Upper lobe of right lung (tissue), 1 donor: ENCODE data around the gene ABHD11. TPM values are rescaled to one million over a fixed set of nuclear protein-coding genes. Genes with fewer than 3 reads are reported as not detected.
A peak's percentile ranks its signal among the peaks of the same experiment; 100 is the strongest.

ENCODE experiments used
- ATAC-seq: fragments of 200-7000 bp; cut with Tn5 transposase; one replicate; pipeline ENCODE4 v1.9.1; 2020; ENCODE audit warnings: mild to moderate bottlenecking, moderate library complexity
- DNase-seq: peaks from one replicate; pipeline ENCODE4 v3.0.0-alpha.2; 2020
- H3K27ac ChIP-seq: fragments of 200-600 bp; one replicate; pipeline ENCODE4 v1.8.0; 2022
- H3K27me3 ChIP-seq: fragments of 200-600 bp; one replicate; pipeline ENCODE4 v1.8.0; 2022; ENCODE audit warnings: mild to moderate bottlenecking
- H3K36me3 ChIP-seq: fragments of 200-600 bp; one replicate; pipeline ENCODE4 v1.8.0; 2022
- H3K4me1 ChIP-seq: fragments of 200-600 bp; one replicate; pipeline ENCODE4 v1.8.0; 2022
- H3K4me3 ChIP-seq: fragments of 200-600 bp; one replicate; pipeline ENCODE4 v1.8.0; 2022; ENCODE audit warnings: mild to moderate bottlenecking
- H3K9me3 ChIP-seq: fragments of 200-600 bp; one replicate; pipeline ENCODE4 v1.8.0; 2022
- intact Hi-C: fragments of 100-400 bp; cut with DNase I; formaldehyde crosslinking; loops from one replicate; pipeline ENCODE4 v1.11.0; 2022
- total RNA-seq: library from RNA; stranded (reverse); fragmentation: NEBNext Ultra II Directional; extraction: Animal tissue kit (Norgen Biotek cat#: 25700); gene quantifications from one replicate; pipeline ENCODE4 v1.2.1, GENCODE V29; 2021
- TF ChIP-seq, protein P1 (sequence below): fragments of 200-600 bp; IDR thresholded peaks from one replicate; pipeline ENCODE4 v1.8.0; 2022; ENCODE audit warnings: antibody characterized with exemption
- donor health status: DM: no; HTN: yes; CAD: no; lungs with severe emphysema.

The ABHD11 gene
- total RNA-seq, 1 donor from 2014 or later = 19.7 TPM

DNA sequence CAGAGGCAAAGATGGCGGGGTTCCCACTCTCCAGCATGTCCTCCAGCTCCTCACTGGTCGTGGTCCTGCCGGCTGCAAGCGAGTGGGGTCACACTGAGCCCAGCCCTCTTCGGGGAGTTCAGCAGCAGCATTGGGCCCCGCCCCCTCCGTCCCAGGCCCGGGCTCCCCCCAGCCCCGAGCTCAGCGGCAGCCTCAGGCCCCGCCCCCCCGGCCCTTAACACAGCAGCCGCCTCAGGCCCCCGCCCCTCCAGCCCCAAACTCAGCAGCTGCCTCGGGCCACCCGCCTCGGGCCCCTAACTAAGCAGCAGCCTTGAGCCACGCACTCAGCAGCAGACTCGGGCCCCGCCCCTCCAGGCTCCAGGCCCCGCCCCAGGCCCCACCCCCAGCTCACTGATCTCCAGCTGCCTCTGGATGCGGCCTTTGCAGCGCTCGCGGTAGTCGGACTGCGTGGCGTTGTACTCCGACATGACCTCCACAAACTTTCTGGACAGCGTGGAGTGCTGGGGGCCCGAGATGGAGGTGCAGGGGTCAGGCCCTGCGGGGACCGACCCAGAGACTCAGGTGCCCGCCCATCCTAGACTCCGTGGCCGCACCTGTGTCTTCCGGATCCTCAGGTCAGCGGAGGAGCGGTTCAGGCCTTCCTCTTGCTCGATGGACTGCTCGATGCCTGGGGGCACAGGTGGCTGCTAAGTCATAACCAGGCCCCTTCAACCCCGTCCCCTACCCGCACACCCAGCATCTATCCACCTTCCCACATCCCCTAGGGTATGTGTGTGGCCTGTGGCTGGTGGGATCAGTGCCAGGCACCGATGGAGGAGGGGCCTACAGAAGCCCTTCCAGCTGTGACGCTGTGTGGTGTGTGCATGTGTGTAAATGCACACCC, 34.6 kb downstream of the ABHD11 start:
- H3K27me3 ChIP-seq = no peaks in the 10 kb centered on the region
- intact Hi-C loops = no loop called here
- H3K4me3 ChIP-seq = no peak overlapping the region
- TF ChIP-seq, protein P1, sequence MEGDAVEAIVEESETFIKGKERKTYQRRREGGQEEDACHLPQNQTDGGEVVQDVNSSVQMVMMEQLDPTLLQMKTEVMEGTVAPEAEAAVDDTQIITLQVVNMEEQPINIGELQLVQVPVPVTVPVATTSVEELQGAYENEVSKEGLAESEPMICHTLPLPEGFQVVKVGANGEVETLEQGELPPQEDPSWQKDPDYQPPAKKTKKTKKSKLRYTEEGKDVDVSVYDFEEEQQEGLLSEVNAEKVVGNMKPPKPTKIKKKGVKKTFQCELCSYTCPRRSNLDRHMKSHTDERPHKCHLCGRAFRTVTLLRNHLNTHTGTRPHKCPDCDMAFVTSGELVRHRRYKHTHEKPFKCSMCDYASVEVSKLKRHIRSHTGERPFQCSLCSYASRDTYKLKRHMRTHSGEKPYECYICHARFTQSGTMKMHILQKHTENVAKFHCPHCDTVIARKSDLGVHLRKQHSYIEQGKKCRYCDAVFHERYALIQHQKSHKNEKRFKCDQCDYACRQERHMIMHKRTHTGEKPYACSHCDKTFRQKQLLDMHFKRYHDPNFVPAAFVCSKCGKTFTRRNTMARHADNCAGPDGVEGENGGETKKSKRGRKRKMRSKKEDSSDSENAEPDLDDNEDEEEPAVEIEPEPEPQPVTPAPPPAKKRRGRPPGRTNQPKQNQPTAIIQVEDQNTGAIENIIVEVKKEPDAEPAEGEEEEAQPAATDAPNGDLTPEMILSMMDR = no peak
- no peaks in the 10 kb centered on the region for H3K36me3 ChIP-seq
- DNase-seq = peak; percentile 77
- H3K27ac ChIP-seq = no peak overlapping the region
- ATAC-seq = peak; percentile 68
- no peaks in the 10 kb centered on the region for H3K9me3 ChIP-seq
- no peaks in the 10 kb centered on the region for H3K4me1 ChIP-seq

DNA sequence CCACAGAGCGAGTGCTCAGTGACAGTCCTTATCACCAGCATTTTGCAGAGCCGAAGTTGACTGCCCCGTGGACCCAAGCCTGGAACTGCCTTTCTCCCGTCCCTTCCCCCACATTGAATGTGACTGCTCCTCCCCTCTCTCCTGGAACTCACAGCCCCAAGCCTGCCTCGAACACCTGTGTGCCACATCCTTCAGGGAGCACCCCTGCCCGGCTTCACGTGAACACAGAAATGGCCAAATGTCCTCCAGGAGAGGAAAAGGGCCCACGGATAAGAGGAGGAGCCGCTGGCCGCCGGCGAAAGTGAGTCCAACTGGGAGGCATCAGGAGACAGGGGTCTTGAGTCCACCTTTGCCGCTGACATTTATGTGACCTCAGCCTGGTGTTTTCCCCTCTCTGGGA, 35.4 kb downstream of the ABHD11 start:
- DNase-seq = no peak
- TF ChIP-seq, protein P1 = no peak
- H3K4me3 ChIP-seq = no peak overlapping the region
- peaks cover 4% of the 10 kb centered on the region for H3K36me3 ChIP-seq
- intact Hi-C loops = no loop called here
- no peak overlapping the region for H3K27ac ChIP-seq
- no peaks in the 10 kb centered on the region for H3K9me3 ChIP-seq
- ATAC-seq = no peak
- H3K4me1 ChIP-seq = no peaks in the 10 kb centered on the region
- H3K27me3 ChIP-seq = no peaks in the 10 kb centered on the region

DNA sequence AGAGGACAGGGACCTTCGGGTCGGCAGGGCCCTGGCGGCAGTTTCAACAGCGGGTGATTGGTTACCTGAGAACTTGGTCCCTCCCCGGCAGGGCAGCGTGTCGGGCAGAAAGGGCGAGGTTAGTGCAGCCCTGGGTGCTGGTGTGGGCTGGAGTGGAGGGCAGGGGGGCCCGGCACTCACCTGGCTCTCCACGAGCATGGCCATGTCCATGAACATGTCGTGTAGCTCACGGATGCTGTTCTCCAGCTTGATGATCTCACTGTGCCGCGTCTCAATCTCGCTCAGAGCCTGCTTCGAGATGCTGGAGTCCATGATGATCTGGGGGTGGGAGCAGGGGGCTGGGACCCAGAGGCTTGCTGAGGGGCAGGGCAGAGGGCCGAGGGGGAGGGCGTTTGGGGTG, 35.9 kb downstream of the ABHD11 start:
- Histone ChIP-seq H3K4me3 (no peak overlapping the region), H3K36me3 (peaks cover 9% of the 10 kb centered on the region), H3K4me1 (no peaks in the 10 kb centered on the region), H3K27ac (no peak overlapping the region), H3K27me3 (no peaks in the 10 kb centered on the region), H3K9me3 (no peaks in the 10 kb centered on the region)
- DNase-seq (no peak), ATAC-seq (no peak)
- intact Hi-C loops = no loop called here
- TF ChIP-seq, protein P1 = no peak

DNA sequence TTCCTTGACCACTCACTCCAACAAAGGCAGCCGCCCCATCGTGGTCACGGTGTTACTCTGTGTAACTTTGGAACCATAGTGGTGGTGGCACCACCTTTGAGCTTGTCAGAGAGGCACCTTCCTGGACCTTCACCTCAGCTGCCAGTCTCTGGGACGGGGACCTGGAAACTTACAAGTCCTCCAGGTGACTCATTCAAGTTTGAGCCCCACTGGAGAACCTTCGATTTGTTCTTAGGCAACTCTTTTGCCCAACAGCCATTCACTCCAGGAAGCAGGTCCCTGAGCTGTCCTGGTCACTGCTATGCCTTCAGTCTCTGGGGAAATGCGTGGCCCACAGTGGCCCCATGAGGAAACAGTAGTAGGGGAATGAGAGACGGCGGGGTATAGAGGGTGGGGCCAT, 36.4 kb downstream of the ABHD11 start:
- H3K4me1 ChIP-seq = no peaks in the 10 kb centered on the region
- no peaks in the 10 kb centered on the region for H3K9me3 ChIP-seq
- no peak overlapping the region for H3K27ac ChIP-seq
- ATAC-seq (no peak), DNase-seq (no peak)
- no peak overlapping the region for H3K4me3 ChIP-seq
- no peaks in the 10 kb centered on the region for H3K27me3 ChIP-seq
- intact Hi-C loops = no loop called here
- H3K36me3 ChIP-seq = peaks cover 14% of the 10 kb centered on the region
- TF ChIP-seq, protein P1 = no peak

DNA sequence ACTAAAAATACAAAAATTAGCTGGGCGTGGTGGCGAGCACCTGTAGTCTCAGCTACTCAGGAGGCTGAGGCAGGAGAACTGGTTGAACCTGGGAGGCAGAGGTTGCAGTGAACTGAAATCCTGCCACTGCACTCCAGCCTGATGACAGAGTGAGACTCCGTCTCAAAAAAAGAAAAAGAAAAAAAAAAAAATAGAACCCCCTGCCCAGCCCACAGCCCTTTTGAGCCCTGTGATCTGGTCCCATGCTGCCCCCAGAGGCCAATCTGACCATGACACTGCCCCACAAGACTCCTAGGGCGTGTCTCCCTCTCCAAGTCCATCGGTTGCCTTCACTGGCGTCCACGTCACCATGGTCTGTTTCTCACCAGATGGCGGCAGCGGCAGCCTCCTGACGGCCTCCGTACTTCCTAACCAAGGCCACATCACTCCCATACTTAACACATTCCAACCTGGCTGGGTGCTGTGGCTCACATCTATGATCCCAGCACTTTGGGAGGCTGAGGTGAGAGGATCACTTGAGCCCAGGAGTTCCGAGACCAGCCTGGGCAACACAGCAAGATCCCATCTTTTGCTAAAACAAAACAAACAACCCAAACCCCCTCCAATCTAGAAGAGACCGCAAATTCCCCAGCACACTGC, 37.1 kb downstream of the ABHD11 start:
- Histone ChIP-seq H3K27me3 (no peaks in the 10 kb centered on the region), H3K36me3 (peaks cover 21% of the 10 kb centered on the region), H3K4me1 (no peaks in the 10 kb centered on the region), H3K27ac (no peak overlapping the region), H3K9me3 (no peaks in the 10 kb centered on the region), H3K4me3 (no peak overlapping the region)
- DNase-seq (no peak), ATAC-seq (peak; percentile 33)
- intact Hi-C loops = no loop called here
- TF ChIP-seq, protein P1 = peak; percentile 54
